Stimulated activated naive CD4-positive, alpha-beta T cell (primary cell): ENCODE results near the gene NHSL1.

Experiments
- DNase-seq, 6 experiments: peaks; one replicate each; lab custom pipeline; 2025; lab: John Stamatoyannopoulos, UW

NHSL1 gene

DNA sequence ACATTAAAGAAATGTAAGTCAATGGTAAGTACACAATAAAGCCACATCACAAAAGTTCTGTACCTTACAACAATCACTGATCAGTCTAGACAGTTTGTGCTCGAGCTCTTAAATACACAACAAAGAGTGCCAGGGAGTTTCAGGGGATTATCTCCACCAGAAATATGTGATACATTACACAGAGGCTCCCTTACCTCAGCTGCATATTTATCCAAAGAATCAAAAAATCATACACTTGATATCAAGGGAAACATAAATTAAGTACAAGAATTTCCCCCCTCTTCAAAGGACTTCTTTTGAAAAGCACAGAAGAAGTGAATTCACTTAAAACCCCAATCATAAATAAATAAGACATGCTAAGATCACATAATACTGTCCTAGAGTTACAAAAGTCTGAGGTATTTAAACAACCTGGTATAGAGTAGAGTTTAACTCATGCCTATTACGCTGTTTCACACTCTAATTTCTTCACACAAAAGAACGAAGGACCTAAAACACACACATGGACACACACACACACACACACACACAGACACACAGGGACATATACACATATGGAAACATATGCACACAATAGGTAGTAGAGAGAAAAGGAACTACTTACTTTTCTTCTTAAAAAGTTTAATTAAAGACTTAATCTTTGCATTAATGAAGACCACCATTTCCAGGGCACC is 528 bp downstream of the NHSL1 start:
- no peak for DNase-seq

DNA sequence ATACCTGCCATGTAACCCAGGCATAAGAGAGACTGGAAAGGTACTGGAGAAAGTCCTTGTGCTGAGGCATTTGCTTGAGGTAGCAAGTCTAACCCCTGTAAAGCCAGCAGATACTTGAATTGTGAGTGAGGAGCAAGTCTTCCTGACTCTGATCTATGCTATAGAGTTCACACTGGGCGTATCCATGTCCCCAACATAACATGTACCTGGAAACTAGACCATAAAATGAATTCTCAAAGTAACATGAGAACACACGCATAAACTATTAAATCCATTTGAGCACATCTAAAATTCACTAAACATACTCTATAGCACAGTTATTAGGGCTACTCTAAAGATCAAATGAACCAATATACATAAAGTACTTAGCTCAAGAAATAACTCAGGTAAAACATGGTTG is 2.0 kb downstream of the NHSL1 start:
- no peak for DNase-seq

DNA sequence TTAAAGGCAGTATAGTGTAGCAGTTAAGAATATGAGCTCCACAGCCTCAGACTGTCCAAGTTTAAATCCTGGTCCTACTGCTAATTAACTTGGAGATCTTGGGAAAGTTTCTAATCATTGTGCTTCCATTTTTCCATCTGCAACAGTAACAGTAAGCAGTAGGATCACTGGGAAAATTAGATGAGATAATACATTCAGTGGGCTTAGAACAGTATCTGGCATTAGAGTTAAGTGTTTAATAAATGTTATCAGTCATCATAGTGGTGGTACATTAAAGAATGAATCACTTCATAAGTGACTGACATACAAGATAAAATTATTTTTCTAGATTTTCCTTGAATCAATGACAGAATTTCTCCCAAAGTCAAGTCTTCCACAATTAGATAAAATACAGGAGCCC is 5.0 kb downstream of the NHSL1 start:
- DNase-seq = no peak

DNA sequence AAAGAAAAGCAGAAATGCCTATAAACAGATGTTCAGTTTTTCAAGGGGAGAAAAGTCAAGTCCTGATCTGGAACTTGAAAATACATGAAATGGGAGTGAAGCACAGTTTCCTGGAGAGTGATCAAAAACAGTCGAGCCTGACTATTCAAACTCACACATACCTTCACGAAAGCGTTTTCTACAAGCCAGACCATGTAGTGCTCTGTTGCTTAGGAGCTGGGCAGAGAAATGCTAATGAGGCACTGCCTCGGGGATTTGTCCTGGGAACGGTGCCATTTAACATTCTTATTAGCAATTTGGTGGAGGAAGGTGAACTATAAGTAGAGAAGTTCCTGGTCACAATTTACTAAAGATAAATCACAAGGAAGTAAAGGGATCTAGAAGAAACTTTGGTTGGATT is 5.9 kb downstream of the NHSL1 start:
- DNase-seq = no peak

DNA sequence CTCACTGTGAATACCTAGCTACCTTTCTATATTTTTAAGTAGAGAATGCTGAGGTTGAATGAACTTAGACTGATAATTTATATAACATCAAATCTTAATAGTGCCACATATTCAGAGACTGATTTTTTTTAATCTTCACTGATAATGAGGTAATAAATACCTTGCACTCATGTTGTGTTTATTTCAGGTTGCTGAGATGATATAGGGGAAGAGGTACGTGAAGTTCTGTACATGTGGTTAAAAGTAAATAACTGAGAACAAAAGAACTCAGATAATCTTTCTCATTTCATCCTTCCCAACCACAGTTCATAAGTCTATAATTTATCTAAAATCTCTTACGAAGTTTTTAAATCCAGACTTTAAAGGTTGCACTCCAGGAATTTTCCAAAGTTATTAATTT is 6.4 kb downstream of the NHSL1 start:
- no peak for DNase-seq

DNA sequence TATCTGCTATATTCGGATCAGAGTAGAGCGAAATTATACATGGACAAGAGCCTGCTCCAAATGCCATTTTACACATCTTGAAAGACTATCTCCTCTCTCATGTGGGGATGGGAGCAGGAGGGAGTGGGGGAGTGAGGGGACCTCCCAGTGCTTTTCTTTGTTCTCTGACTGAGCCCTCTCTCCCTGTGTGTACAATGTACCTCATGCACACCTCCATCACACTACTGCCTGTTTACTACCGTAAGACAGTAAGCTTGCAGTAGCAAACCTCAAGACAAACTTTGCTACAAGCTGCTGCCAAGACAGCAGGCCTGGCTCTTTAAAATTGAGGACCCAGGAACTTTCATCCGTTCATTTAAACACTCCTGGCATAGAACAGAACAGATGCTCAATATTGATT is 7.2 kb downstream of the NHSL1 start:
- DNase-seq = no peak

DNA sequence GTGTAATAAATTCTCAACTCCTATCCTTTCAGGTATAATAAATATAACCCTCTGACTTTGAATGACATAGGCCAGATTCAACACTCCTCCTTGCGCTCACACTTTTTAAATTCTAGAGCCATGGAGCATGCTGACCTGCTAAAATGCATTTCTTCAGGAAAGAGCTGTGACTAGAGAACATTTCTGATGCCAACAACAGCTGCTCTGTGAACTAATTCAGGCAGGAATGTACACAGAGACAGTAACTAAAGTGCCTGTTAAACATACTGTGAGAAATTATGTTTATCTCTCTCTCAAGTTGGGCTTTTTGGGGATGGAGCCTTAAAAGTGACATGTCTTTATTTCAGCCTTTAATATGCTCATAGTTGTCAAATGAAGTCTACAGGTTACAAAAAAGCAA is 8.3 kb downstream of the NHSL1 start:
- DNase-seq = no peak

DNA sequence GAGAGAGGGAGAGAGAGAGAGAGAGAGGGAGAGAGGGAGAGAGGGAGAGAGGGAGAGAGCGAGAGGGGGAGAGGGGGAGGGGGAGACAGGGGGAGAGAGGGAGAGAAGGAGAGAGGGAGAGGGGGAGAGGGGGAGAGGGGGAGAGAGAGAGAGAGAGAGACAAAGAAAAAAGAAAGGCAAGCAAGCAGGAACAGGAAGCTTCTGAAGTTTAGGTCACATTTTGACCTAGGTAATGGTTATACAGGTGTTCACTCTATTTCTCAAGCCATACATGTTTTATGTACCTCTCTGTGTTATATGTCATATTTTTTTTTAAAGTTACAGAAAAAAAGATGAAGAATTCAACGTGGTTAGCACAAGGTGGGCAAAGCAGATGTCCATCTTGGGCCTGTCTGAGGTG is 9.4 kb downstream of the NHSL1 start:
- DNase-seq = no peak

DNA sequence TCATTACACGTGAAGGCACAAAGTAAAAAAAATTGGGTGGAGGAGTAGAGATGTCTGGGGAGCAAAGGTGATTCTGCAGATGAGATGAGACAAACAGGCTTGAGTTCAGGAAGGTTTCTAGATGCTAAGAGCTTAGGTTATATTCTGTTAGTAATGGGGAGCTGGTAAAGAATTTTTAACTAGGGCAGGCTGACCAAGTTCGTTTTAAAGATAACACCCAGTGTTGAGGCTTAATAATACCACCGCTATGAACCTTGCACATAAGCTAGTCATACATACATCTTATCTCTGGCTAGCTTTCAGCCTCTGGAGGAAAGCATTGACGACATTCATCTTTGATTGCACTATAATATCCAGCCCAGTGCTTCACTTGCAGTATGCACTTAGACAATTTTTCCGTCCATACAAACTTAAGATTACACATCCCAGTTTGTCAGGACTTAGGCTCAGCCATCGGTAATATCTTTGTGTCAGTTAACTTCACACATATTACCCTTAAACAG is 12.1 kb downstream of the NHSL1 start:
- no peak for DNase-seq

DNA sequence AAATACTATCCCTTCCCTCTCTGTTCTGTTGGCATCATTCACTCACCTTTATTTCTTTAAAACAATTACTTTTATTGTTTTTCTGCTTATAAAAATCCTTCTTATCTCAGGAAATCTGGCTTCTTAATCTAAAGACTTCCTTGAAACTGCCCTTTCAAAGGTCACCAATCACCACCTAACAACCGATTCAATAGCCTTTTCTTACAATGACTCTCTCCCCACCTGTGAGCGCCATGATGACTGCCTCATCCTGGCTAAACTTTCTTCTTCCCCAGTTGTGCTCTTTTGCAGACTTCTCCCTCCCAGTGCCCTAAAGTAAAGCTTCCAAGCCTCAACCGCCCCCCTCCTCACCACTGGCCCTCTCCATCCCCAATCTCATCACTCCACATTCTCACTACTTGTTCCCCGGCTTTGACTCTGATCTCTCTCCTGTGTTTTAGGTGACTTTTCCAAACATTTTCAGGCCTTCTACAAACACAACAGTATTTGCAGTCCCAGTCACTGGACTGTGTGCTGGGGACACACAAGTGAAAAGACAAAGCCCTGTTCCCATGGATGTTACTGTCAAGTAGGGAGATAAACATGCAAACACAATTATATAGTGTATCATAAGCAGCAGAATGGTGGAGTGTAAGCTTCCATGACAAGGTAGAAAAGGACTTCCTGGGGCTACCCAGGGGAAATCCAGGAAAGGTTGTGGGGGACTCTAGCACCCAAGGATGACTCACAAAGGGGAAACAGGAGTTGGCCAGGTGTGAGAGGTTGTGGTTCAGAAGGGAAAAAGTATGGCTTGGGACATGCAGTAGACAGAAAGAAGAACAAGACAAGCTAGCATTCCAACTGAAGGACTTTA is 12.8 kb downstream of the NHSL1 start:
- no peak for DNase-seq

DNA sequence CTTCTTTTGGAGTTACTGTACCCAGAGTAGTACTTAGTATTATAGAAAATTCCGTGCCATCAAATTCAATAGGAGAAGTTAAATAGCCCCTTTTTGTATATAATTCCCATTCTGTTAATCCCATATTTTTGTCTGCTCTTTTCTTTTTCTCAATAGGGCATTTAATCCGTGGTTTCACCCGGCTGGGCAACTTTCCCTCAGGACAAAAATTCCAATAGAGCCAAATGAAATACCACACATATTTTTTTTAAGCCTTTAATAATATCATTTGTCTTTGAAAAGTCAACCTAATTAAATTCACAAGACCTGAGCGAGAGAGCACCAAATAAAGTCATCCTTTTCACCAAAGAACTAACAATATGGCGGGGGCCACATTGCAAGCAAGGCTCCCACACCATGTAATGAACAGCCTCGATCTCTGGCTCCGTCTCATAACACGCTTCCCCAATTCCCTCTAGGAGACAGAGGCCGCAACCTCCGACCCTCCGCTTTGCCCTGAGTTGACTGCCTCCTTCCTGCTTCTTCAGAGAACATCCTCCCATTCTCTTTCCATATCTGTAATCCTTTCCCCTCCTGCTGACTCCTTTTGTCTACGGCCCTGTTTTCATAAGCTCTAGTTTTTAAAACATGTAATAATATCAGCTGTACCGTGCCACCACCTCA is 13.6 kb downstream of the NHSL1 start:
- no peak for DNase-seq

DNA sequence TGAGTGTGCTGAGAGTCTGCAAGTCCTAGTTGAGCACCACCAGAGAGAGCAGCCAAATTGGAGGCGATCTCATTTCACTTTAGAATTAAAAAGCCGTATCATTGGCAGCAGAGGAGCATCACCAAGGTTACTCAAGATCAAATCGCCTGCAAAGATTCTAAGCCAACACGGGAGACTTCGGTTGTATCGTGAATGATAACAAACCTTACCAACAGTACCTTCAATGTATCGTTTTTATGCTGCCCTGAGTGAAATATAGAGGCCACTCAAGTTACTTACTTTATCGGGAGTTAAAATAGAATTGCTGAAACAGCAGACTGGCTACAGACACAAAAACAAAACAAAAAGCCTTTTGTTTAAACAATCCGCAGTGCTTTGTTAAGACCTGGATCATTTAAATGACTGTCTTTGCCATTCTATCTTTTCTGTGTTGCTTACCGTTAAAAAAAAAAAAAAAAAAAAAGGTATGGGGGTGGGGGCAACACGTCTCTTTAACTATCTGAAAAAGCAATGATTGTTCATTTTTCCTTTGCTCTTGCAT is 14.2 kb downstream of the NHSL1 start:
- no peak for DNase-seq

DNA sequence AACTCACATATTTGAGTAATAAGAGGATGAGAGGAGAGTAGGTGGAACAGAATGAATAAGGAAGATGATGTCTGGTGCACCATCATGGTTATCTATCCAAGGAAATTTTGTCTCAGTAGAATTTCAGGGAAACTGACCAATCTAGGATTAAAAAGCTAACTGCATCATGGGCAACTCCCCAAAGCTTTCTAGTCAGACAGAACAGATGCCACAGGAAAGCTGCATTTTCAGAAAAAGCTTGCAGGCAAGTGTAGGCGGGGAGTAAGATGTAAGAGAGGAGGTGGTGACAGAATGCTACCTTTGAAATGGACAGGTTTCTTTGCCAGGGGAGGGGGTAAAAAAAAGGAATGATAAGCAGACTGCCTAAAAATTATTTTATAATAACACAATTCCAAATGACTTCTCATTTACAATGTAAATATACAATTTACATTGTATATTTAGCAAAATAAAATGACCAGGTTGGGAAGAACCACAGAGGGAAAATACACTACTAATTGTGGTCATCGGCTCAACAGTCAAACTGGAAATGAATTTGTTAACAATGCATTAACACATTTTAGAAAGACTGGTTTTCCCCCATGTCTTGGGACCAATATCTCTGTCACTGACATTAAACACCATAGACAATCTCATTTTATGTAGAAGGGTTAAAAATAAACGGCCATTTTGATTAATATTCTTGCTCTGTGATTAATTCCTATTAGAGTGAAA is 15.1 kb downstream of the NHSL1 start:
- no peak for DNase-seq

DNA sequence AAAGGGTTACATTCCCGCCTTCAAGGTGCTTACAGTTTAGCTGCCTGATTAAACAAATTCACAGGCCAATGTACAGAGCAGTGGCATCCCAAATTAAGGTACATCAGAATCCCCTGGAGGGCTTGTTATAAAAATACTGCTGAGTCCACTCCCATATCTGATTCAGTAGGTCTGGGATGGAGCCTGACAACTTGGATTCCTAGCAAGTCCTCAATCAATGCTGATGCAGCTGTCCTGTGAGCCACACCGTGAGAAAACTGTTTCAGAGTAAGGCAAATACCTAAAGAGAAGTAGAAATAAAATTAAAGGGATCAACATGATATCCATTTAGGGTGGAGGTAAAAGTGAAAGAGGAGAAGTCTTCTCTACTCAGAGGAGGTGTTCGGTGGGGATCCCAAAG is 16.5 kb downstream of the NHSL1 start:
- no peak for DNase-seq

DNA sequence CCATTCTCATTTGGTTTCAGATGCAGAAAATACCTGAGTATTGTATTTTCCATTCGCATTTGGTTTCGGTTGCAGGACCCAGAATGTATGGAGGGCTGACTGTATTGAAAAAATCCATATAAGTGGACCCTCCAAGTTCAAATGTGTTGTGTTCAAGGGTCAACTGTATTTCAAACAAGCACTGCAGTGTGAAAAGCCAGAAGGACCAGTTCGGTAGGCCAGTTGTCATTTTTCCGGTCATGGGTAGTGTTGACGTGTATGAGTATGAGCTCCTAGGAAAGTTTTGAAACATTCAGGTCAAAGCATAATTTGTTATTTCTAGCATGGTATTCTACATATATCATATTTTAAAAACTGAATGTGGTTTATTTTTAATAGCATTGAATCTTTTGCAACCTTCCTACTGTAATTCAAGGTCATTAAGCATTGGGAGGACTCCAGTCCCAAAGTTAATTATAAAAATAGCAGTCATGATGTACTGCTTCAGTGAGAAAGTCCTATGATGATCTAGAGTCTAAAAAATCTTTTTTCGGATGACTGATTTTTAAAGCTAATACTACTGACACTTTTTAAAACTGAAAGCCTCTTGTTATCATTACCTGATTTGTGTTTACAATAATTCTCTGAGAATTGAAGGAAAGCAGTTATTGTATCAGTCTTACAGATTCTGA is 18.9 kb downstream of the NHSL1 start:
- DNase-seq = no peak

DNA sequence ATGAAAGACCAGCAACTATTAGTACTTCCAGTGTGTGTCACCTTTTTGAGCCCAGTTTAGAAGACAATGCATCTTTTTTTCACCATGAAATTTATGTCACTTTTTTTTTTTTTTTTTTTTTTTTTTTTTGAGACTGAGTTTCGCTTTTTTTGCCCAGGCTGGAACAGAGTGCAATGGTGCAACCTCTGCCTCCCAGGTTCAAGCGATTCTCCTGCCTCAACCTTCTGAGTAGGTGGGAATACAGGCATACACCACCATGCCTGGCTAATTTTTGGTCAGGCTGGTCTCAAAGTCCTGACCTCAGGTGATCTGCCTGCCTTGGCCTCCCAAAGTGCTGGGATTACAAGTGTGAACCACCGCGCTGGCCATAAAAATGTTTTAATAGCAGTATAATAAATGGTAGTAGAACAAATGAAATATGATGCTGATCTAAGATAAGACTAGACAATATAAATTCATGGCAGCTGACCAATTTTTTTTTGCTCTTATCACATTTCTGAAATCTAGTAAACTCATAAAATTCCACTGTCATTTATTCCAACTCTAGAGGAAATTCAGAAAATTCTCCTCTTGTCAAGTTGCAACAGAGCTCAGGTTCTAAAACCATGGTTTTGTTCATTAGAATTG is 21.3 kb downstream of the NHSL1 start:
- DNase-seq = no peak

DNA sequence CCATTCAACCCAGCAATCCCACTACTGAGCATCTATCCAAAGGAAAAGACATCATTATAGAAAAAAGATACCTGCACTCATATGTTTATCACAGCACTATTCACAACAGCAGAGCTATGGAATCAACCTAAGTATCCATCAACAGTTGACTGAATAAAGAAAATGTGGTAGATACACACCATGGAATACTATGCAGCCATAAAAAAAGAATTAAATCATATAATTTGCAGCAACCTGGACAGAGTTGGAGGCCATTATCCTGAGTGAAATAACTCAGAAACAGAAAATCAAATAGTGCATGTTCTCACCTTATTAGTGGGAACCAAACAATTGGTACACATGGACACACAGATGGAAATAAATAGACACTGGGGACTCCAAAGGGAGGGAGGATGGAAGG is 23.2 kb downstream of the NHSL1 start:
- DNase-seq = no peak

DNA sequence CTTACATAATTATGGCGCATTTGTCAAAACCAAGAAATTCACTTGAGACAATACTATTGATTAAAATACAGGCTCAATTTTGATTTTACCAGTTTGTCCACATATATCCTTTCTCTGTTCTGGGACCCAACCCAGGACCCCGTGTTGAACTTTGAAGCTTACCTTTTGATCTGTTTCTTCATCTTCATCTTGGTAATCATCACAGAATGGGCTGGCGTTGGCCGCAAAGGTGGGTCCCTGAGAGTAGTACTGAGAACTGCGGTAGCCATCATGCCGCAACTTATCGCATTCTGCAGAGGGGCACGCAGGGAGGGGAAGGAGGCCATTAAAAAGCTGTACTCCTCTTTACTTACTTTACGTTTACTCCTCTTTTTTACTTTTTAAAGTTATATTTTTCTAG is 26.1 kb downstream of the NHSL1 start:
- no peak for DNase-seq

DNA sequence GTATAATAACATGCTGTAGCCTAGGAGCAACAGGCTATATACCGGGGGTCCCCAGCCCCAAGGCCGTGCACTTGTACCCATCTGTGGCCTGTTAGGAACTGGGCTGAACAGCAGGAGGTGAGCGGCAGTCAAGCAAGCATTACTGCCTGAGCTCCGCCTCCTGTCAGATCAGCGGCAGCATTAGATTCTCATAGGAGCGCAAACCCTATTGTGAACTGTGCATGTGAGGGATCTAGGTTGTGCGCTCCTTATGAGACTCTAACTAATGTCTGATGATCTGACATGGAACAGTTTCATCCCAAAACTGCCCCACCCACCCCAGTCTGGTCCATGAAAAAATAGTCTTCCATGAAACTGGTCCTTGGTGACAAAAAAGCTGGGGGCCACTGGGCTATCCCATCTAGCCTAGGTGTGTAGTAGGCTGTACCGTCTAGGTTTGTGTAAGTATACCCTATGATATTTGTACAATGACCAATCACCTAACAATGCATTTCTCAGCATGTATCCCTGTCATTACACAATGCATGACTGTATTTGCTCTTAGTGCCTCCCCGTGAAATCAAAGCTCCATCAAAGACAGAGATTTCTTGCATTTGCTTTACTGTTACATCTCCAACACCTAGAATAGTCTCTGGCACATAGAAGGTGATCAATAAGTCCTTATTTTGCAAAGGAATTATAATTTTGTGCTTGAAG is 30.8 kb downstream of the NHSL1 start:
- no peak for DNase-seq

DNA sequence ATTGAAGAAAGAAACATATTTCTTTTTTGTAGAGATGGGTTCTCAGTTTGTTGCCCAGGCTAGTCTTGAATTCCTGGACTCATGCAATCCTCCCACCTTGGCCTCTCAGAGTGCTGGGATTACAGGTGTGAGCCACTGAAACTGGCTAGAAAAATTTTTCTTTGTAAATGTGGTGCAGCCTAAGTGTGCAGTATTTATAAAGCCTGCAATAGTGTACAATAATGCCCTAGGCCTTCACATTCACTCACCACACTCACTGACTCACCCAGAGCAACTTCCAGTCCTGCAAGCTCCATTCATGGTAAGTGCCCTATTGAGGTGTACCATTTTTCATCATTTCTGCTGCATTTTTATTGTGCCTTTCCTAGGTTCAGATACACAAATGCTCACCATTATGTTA is 31.4 kb downstream of the NHSL1 start:
- DNase-seq = no peak
